GM18519 (cell line): ENCODE measurements around the gene ALG14.

Source experiments
- ATAC-seq: cut with Tn5 transposase; IDR thresholded peaks from one replicate; pipeline ENCODE4 v1.9.1; 2021; ENCODE audit warnings: mild to moderate bottlenecking, moderate library complexity; ENCODE audit not compliant: unreplicated experiment, low FRiP score

Gene ALG14

DNA sequence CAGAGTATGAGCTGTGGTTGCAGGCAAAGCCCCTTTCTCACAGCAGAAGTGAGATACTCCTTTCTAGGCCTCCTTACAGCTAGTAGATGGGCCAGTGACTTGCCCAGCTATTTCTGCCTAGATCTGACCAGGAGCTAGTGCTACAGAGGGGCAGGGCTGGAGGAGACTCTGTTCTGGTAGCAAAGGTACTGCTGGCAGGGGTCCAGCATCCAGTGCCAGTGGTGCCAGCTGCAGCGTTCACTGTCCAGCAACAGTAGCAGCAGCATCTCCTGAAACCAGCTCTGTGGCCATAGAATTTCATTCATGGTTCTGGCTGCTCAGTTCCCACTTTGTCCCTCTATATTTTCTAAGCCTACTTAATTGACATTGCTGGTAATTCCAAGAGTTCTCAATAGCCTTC is 83.4 kb downstream of the ALG14 start:
- no peak for ATAC-seq

DNA sequence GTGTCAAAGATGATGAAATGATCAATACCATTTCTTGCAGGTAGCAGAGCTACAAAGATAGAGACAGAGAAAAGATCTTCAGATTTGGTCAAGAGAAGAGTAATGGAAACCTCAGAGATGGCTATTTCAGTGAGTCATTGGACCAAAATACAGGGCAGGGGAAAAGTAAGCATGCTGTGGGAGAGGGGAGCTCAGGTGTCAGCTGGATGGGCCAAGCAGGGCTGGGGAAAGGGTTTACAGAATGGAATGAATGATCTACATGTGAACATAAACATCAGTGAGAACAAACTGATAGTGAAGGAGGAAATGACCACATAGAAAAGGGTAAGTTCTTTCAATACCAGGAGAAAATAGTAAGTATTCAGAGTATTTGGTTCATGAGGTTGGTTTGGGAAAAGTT is 84.4 kb downstream of the ALG14 start:
- ATAC-seq = no peak

DNA sequence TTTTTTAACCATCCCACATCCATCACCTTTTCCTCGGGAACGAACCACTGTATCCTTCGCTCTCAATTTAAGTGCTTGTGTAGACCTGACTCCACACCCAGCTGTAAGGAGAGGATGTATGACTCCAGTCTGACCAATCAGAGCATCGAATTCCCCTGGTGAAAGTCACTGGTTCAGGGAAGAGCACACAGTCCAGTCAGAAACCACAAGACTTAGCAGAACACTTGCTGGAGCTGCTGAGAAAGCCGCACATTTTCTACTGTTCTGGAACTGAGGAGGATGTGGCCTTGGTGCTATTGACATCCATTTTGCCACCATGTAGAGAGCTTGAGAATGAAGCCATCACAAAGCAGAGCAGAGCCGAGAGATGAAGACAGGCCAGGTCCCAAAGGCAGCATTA is 86.0 kb downstream of the ALG14 start:
- ATAC-seq = no peak

DNA sequence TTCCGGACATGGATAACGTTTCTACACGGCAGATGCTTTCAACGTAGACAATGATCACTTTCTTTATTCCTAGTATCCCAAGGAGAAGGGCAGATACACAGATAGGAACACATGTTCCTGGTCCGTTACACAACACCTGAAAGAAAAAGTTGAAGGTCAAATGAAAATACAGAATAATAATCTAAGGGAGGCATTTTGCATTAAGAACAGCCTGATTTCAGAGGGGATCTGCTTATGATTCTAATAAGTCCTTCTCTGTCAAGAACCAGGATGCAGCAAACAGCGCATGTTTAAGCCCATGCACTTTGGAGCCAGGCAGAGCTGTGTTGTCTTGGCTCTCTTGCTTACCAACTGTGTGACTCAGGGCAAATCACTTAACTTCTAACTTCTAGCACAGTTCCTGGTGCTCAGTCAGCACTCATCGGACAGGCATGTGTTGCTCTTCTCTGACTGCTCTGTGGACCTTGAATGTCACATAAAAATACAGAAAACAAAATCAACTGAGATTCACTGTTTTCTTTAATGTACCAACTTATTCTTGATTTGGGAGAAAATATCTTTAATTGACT is 89.5 kb downstream of the ALG14 start:
- ATAC-seq = no peak

DNA sequence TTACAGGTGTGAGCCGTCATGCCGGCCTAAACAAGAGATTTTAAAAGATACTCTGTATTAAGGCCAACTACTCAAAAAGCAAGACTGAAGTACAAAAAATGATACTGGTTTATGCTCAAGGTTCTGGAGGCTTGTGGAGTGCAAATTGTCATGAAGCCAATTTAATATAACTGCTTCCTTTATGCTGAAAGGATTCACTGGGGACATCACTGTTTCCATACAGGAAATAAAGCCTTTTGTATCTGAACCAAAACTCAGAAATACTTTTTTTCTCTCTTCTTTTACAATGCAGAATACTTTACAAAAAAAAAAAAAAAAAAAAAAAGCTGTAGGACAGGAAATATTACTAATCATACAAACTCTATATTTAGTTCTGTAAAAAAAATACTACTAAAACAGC is 90.4 kb downstream of the ALG14 start:
- ATAC-seq = no peak

DNA sequence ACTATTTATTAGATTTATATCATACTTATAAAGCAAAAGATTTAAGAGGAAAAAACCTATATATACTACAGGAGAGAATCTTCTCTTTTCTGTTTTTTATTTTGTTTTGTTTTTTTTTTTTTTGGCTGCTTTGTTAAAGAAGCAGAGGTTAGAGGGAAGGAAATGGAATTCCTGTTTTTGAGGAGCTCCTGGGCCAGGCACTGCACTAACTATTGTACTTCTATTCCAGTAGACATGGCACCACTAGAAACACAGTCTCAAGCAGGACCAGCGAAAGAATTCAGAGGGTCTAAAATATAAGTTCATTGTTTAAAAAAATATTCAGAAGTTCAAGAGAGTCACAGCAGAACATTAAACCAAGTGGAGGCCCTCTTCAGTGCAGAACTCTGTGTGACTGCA is 91.2 kb downstream of the ALG14 start:
- no peak for ATAC-seq

DNA sequence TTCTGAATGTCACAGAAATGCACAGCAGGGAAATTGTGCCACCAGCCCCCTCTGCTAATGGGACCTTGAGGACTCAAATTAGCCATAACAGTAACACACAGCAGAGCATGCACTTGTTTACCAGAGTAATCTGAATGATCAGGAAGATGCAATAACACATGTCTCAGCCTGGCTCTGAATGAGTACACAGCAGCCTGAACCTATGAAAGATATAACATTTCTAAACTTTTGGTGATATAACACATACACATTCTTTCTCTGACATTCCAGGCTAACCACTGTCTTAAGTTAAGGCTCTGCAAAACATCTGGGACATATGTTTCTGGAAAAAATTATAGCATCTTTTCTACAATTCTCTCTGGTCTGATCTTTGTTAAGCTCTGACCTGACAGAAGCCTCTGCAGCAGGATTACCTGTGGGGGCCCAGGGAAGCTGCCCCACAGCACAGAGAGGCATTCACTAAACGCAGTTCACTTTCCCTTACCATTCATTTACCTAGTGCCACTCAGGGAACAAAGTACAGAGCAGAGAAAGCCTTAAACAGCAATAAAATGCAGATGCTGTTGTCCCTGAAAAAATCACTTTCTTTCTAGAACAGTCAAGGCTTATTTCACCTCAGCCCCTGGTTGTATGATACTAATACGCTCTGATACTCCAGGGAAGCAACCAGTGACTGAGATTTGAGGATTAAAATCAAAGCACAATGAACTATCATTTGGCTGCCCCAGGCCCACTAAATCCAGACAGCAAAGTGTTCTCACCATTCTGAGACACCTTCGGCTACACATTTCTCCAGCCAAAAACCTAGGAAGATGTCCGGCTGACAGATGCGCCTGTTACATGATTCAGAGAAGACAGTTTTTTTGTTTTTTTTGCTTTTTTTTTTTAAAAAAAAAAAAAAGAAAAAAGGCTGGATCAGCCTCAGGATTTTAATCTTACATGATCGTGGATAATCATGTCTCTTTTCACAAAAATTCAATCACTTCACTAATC is 91.9 kb downstream of the ALG14 start:
- ATAC-seq = no peak

DNA sequence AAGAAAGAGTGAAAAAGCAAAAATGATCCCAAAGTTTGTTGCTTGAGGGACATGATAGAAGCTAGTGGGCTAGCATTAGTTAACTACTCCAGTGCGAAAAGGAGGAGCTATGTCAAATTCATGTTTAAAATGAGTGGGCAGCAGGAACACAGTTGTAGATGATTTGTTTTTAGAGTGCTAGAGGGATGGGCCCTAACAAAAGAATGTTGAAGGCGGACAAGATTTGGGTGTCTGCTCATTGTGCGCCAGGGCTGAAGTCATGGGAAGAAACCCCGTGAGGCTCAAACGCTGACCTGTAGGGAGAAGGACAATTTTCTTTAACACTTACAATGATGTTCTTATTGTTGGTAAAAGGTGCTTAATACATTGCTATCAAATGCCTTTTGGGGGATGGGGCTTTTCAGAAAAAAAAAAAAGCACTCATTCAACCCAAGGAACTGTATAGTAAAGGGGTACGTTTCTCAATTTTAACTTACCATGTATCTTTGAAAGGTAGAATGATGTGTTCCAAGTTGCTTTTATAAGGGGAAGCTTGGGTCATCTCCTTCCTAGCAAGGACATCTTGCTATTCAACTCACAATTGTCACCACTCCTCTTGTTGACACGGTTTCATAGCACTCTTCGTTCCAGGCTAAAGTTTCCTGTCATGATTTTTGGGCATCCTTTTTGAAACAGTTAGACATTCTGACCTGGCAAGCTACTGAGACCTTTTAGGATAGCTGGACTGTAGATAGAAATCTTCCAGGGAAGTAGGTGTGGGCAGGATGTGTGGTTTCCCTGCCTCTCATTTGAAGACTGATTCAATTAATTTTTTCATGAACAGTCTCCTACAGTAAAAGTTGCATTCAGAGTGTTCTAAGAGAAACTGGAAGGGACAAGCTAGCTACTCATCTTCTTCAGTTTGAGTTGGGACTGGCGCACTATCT is 92.8 kb downstream of the ALG14 start:
- no peak for ATAC-seq

DNA sequence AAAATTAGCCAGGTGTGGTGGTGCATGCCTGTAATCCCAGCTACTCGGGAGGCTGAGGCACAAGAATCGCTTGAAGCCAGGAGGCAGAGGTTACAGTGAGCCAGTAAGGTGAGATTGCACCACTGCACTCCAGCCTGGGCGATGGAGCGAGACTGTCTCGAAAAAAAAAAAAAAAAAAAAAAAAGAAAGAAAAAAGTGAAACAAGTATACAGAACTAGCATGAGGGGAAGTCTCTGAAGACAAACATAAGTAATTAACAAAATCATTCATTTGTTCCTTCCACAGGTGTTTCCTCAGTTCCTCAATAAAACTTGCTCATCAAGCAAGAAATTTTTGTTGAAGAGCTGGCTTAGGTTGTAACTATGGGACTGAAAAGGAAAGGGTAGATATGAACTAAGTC is 93.6 kb downstream of the ALG14 start:
- ATAC-seq = no peak

DNA sequence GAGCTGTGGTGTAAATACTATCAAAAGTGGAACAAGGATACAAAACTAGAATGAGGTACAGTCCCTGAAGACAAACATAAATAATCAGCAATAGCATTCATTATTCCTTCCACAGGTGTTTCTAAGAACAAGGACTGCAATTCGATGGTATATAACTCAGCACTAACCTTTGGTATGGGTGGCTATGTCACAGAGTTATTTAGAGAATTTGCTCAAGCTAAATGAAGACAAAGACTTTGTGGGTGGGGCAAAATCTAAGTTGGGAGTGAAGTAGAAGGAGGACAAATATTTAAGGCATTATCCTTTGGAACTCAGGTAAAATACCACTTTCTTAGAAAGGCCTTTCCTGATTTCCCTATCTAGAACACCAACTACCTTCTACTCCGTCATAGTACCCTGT is 94.3 kb downstream of the ALG14 start:
- ATAC-seq = no peak

DNA sequence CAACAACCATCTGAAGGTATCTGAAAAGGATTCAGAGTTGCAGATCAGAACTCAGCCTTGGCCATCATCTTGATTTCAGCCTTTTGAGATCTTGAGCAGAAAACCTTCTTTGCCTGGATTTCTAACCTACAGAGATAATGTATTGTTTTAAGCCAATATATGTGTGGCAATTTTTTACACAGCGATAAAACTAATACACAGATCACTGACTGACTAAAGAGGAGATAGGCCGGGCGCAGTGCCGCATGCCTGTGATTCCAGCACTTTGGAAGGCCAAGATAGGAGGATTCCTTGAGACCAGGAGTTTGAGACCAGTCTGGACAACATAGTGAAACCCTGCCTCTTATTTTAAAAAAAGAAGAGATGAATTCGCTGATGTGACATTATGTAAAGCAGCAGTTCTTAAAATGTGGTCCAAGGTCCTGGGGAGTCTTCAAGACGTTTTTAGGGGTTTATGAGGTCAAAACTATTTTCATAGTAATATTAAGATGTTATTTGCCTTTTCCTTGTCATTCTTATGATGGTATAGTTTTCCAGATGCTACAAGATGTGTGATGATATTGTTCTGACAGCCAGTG is 95.7 kb downstream of the ALG14 start:
- no peak for ATAC-seq

DNA sequence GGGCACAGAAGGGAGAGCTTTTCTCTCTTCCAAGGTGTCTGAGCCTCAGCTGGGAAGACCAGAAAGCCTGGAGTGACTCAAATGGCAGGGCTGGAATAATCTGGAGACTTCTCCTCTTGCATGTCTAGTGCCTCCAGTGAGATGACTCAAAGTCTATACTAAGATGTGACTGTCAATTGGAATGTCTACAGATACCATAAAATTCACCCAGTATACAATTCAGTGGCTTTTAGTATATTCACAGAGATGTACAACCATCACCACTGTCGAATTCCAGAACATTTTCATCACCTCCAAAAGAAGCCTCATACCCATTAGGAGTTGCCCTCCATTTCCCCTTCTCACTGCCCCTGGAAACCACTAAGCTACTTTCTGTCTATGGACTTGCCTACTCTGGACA is 97.9 kb downstream of the ALG14 start:
- no peak for ATAC-seq

DNA sequence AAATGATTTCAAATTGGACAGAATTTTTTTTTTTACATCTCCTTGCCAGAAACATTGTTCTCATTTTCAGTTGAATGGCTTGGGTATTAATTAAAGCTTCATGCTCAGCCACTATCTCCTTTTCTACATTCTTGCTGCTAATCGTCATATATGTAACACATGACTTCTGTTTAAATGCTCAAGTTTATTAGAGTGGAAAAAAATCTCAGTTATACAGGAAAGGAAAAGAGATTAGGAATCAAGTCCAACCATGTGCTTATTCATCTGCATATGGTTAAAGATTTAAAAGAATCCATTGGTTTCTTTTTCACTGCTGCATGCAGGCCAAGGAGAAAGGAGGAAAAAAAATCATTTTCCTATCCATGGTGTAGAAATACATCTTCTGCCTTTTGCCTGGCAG is 98.5 kb downstream of the ALG14 start:
- no peak for ATAC-seq

DNA sequence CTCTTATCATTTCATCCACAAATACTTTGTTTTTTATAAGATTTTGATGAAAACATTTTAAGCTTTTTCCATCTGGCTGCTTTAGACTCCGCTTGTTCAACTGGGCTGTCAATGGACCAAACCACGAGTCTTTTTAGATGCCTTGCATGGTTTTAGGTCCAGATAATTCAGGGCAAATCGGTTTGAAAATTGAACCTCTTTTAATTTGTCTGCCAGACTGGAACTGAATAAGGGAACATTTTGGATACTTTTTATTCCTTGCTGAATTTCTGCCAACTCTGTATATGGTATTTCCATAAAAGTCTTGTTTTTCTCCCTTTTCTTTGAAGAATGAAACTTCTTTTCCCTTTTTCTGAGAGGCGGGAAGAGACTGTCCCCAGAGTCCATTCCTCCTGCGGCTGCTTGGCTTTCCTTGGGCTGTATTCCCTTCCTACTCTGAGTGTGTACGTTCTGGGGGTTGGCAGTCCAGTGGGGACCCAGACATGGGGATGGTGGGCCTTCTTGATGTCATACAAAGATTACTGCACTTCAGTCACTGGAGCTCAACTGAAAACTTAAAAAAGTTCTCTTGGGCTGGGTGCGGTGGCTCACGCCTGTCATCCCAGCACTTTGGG is 99.3 kb downstream of the ALG14 start:
- ATAC-seq = no peak

DNA sequence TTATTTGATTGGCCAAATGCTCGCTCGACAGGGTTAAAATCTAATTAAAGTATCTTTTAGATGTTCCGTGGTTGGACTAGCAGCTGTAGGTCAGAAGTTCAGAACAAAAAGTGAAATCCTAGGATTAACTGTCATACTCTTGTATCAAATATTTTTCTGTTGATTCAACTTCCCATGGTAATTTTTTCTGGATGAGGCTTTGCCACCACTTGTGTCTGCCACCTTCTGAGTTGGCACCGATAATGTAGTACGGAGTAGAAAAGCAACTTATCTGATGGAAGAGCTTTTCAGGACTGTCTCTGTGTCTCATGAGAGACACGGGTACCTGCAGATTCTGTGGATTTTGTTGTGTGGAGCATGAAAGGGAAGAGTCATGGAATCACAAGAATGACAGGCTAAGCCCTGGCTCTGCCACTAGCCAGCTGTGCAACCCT is 101.2 kb downstream of the ALG14 start:
- ATAC-seq = no peak

DNA sequence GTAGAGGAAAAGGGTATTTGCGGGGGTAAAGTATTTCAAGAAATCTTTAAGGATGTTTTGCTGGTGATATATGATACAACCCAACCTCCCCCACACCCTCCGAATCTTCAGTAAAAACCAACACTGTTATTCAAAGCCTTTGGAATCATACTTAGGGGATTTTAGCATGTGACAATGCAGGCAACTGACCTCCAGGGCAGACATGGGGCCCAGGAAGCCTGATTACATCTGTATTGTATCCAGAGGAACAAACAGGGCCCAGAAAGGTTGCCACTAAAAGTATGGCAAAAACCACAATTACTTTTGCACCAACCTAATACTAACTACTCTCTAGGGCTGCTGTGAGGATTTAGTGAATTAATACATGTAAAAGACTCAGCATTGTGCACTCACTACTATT is 102.0 kb downstream of the ALG14 start:
- ATAC-seq = no peak

DNA sequence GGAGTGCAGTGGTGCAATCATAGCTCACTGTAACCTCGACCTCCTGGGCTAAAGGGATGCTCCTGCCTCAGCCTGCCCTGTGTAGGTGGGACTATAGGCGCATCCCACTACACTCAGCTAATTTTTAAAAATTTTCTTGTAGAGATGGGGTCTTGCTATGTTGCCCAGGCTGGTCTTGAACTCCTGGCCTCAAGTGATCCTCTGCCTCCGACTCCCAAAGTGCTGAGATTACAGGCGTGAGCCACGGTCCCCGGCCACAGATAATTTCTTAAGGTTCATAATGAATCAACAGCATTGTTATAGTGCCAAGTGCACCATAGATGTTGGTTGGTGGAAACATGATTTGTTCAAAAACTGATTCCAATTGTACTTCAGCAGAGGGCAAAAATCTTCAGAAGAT is 103.6 kb downstream of the ALG14 start:
- no peak for ATAC-seq

DNA sequence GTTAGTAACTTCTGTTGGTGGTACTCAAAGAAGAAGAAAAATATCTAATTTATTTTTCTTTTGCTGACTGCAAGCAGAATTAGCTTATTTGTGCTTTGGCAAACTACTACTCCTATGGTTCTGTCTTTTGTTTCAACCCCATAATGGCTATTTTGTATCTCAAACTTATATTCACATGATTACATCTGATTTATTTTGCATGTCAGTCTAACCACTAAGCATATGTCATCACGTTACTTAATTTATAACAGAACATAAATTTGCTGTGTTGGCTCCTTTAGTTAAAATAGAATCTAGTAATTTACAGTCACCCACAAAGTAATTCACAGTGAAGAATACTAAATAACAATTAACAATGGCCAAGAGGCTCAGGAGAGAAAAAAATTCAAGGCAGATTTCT is 106.7 kb downstream of the ALG14 start:
- no peak for ATAC-seq

DNA sequence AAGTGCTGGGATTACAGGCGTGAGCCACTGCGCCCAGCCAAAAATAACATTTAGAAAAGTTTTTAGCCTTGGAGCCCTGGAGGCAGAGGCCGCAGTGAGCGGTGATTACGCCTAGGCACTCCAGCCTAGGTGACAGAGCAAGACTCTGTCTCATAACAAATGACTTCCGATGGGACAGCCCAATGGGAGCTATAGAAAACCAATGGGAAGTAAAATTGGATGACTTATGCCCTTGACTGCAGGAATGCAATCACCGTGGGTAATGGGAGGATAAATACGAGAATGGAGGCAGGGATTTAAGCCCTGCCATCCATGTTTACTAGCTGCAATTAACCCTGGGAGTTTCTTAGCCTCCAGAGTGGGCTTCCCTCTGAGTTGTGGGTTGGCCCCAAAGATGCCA is 108.9 kb downstream of the ALG14 start:
- ATAC-seq = no peak
